GM19035 (cell line): Measurements from ENCODE around the gene GRB7.
"Not testable (repeated sequence)": the region's sequence is repeated elsewhere in the genome, so short reads cannot be mapped to it uniquely, and the experiment has no call there.

Experiments used
- ATAC-seq: cut with Tn5 transposase; IDR thresholded peaks from one replicate; pipeline ENCODE4 v1.9.1; 2021; ENCODE audit not compliant: unreplicated experiment

GRB7 gene

GRCh38 chr17:39737760-39738567 lies at the start of gene GRB7:
Gene GRB7 (plus strand): TSS chr17:39737938. CDS start chr17:39742302, 4,364 bp downstream.
- no peak for ATAC-seq

DNA sequence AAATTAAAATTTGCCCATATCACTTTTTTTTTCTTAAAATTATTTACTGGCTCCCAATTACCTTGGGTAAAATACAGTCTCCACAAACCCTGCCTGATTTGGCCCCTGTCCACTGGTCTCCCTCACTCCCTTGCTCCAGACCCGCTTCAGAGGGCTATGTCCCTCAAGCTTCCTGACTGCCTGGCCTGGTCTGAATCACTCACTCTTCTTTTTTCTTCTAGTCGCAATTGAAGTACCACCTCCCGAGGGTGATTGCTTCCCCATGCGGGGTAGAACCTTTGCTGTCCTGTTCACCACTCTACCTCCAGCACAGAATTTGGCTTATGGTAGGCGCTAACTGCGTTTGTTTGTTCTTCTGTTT lies 49.3 kb upstream of the GRB7 start:
- no peak for ATAC-seq

GRCh38 chr17:39688945-39689344 lies 48.8 kb upstream of the GRB7 start:
- ATAC-seq: no peak

DNA sequence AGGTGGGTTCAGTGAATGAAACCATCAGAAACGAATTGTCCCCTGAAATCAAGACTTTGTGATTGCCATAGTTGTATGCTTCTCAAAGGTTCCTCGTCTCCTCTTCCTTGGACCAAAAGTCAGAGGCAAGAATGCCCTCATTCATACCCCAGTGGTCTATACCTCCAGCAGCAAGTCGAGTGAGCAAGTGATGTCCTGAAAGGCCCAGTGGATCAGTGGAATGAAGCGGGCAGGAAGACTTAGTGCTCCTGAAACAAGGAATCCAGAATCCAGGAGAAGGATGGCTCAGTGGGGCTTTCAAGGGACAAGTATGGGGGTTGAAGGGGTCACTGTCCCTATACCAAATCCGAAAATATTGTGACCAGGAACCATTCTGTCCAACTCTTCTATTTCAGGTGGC lies 43.1 kb upstream of the GRB7 start:
- no peak for ATAC-seq

DNA sequence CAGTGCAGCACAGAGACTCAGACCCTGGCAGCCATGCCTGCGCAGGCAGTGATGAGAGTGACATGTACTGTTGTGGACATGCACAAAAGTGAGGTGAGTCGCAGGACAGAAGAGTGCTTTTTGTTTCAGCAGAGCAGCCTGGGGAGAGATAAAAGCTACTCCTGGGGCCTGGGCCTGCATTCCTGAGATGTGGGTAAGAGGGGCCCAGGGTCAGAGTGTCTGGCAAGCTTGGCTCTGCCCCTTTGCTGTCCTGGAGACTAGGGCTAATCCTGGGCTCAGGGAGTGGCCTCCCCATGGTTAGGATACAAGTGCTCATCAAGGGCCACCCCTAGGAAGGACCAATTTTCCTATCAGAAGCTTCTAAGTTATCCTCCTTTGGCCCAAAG lies 42.7 kb upstream of the GRB7 start:
- no peak for ATAC-seq

GRCh38 chr17:39696731-39697130 lies 41.0 kb upstream of the GRB7 start:
- ATAC-seq: no peak

GRCh38 chr17:39697961-39698360 lies 39.8 kb upstream of the GRB7 start:
- ATAC-seq: no peak

DNA sequence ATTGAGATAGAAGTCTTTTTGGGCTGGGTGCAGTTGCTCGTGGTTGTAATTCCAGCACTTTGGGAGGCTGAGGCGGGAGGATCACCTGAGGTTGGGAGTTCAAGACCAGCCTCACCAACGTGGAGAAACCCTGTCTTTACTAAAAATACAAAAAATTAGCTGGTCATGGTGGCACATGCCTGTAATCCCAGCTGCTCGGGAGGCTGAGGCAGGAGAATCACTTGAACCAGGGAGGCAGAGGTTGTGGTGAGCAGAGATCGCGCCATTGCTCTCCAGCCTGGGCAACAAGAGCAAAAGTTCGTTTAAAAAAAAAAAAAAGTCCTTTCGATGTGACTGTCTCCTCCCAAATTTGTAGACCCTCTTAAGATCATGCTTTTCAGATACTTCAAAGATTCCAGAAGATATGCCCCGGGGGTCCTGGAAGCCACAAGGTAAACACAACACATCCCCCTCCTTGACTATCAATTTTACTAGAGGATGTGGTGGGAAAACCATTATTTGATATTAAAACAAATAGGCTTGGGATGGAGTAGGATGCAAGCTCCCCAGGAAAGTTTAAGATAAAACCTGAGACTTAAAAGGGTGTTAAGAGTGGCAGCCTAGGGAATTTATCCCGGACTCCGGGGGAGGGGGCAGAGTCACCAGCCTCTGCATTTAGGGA lies 38.5 kb upstream of the GRB7 start:
- not testable (repeated sequence) for ATAC-seq

DNA sequence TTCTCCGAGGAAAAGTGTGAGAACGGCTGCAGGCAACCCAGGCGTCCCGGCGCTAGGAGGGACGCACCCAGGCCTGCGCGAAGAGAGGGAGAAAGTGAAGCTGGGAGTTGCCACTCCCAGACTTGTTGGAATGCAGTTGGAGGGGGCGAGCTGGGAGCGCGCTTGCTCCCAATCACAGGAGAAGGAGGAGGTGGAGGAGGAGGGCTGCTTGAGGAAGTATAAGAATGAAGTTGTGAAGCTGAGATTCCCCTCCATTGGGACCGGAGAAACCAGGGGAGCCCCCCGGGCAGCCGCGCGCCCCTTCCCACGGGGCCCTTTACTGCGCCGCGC lies 38.0 kb upstream of the GRB7 start, which contains the start of gene ERBB2:
Gene ERBB2 (plus strand): TSS at position 247 of the 330 bp plus-strand sequence. CDS start 175 bp downstream, outside the sequence.
- ATAC-seq: no peak

DNA sequence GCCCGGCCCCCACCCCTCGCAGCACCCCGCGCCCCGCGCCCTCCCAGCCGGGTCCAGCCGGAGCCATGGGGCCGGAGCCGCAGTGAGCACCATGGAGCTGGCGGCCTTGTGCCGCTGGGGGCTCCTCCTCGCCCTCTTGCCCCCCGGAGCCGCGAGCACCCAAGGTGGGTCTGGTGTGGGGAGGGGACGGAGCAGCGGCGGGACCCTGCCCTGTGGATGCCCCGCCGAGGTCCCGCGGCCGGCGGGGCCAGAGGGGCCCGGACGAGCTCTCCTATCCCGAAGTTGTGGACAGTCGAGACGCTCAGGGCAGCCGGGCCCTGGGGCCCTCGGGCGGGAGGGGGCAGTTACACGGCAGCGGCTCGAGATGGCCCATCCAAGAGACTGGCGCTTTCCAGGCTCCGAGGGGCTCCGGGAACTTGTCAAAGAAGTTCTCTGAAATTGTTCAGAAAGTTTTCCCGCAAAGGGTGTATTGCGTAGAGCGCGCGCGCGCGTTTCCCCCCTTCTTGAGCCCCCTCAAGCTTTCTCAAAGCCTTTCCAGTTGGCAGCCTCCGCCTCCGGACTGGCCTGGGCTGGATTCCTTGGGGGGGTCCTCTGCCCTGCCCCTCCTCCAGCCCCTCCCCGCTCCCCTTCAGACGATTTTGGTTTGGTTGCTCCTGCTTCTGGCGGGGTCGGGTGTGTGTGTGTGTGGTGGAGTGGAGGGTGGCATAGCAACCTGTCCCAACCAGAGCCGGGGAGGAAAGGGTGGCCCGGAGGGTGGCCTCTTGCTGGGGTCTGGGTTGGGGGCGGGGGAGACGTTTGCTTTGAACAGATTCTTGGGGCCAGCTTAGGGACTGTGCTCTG lies 37.4 kb upstream of the GRB7 start:
- no peak for ATAC-seq

DNA sequence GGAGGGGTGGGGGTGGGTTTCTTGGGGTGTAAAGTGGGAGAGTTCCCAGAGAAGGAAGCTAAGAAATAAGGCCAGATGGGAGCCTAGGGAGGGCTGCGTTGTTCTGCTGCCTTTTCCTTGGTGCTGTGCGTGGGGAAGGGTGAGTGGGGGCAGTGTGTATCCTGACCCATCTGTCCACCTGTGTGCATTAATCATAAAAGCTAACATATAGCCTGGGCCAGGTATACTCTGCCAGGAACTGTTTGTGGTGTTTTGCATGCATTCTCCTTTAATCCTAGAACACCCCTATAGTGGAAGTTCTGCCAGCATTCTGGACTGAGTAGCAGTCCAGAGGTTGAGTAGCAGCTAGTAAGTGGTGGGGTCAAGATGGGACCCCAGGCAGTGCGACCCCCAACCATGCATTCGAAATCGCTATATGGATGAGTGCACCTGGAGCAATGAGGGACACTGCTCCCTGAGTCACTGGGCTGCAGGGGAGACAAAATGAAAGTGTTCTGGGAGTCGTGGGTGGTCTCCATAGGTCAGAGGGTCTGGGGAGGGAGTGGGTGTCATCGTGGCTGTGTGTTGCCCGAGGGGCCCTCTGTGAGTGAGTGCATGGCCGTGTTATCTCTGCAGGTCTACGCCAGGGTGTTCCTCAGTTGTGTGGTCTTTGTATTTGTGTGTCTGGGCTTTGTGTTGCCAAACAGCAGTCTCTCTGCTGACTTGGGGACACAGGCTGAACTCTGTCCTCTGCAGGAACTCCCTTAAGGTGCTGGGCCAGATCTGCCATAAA lies 36.5 kb upstream of the GRB7 start:
- no peak for ATAC-seq

GRCh38 chr17:39701784-39702422 lies 35.8 kb upstream of the GRB7 start:
- ATAC-seq: no peak

- ATAC-seq: no peak
Observed at GRCh38 chr17:39702901-39703893, 34.5 kb upstream of the GRB7 start.

DNA sequence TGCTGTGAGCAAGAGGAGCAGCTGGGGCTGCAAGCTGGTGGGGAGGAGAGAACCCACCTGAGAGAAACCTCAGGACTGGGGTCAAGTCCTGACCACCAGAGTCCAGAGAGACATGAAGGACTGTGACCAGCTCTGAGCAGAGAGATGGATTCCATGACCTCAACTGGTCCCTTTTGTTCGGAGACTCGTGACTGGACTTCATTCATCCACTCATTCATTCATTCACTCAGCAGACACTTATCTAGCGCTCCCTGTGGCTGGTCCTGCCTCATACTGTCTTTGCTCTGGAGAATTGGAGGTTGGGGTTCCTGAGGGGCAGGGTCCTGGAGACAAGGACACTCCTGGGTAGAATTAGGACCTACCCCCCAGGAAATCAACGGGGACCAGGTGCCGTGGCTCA lies 33.8 kb upstream of the GRB7 start:
- no peak for ATAC-seq

GRCh38 chr17:39704821-39705551 lies 32.8 kb upstream of the GRB7 start:
- ATAC-seq: no peak

GRCh38 chr17:39705786-39706348 lies 31.9 kb upstream of the GRB7 start:
- no peak for ATAC-seq

- no peak for ATAC-seq
Observed at GRCh38 chr17:39706383-39706782, 31.4 kb upstream of the GRB7 start.

DNA sequence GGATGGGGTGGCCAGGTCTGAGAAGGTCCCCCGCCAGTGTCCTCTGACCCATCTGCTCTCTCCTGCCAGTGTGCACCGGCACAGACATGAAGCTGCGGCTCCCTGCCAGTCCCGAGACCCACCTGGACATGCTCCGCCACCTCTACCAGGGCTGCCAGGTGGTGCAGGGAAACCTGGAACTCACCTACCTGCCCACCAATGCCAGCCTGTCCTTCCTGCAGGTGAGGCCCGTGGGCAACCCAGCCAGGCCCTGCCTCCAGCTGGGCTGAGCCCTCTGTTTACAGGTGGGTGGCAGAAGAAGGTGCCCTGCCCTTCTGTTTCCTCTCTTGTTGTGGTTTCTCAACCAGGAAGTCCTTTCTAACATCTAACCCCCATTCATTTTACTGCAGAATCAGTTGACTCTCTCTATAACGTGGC lies 30.8 kb upstream of the GRB7 start:
- ATAC-seq: no peak
